ENCODE measurements around the gene U2AF2. TPM values are rescaled to one million over a fixed set of nuclear protein-coding genes. Genes with fewer than 3 reads are reported as not detected.

U2AF2 gene
- total and polyA plus RNA-seq, 9 of the 15 experiments (the other 6 are each of a cell fraction or from before 2014, with no cell fraction given) = 3.0 to 331 (median 157) TPM

DNA sequence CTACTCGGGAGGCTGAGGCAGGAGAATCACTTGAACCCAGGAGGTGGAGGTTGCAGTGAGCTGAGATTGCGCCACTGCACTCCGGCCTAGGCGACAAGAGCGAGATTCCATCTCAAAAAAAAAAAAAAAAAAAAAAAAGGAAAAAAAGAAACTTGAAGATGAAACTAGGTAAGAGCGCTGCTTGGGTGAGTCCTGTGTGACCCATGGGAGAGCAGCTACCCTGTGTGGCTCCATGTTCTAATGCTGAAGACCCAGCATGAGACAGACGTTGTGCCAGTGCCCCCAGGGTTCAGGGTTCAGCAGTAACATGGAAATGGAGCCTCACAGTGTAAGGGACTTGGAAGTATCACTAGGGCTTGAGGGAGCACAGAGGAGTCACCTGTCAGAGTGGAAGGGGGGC lies 36.4 kb upstream of the U2AF2 start:
- H3K4me3 ChIP-seq = no peak overlapping the region
- no peak for ATAC-seq
- in situ Hi-C loops (cut with MboI) = no loop called here
- H3K36me3 ChIP-seq (ENCODE audit: control insufficient read depth, insufficient read depth, low read length) = peaks cover 35% of the 10 kb centered on the region; the same call in 2 of the 3 replicates
- TF ChIP-seq GATAD2B (IDR thresholded peaks at IDR 0.05; ENCODE audit: borderline replicate concordance) (no peak), TCF7 (IDR thresholded peaks at IDR 0.05; ENCODE audit: borderline replicate concordance) (no peak), GATAD2A (IDR thresholded peaks at IDR 0.05) (no peak), SMAD4 (CRISPR knock-in tag; conservative IDR thresholded peaks at IDR 0.05) (no peak), RBM15 (IDR thresholded peaks at IDR 0.05; ENCODE audit: insufficient read depth, low read length) (no peak), ZNF57 (CRISPR knock-in tag; IDR thresholded peaks at IDR 0.05) (no peak), NR2F6 (CRISPR knock-in tag; IDR thresholded peaks at IDR 0.05) (no peak), MIER1 (IDR thresholded peaks at IDR 0.05; ENCODE audit: low read depth) (no peak), MCM3 (IDR thresholded peaks at IDR 0.05) (no peak), MTF1 (CRISPR knock-in tag; IDR thresholded peaks at IDR 0.05; ENCODE audit: borderline replicate concordance) (no peak), CREM (IDR thresholded peaks at IDR 0.05; ENCODE audit: low read depth) (no peak), FOXK1 (CRISPR knock-in tag; IDR thresholded peaks at IDR 0.05; ENCODE audit: borderline replicate concordance) (no peak), ZBTB1 (CRISPR knock-in tag; IDR thresholded peaks at IDR 0.05; ENCODE audit: borderline replicate concordance, low read depth) (no peak), SIN3A (IDR thresholded peaks at IDR 0.05; ENCODE audit: borderline replicate concordance in 2 of 2, control insufficient read depth in 1 of 2, low read depth in 2 of 2, low read length in 2 of 2) (no peak)
- WGBS (ENCODE audit: insufficient coverage, low coverage, missing lambda C conversion rate) = 42% methylated on average over 1 of the region's 7 CpGs
- no peaks in the 10 kb centered on the region for H3K9me3 ChIP-seq (replicated peaks; ENCODE audit: control insufficient read depth, insufficient read depth, low read depth, low read length)
- POLR2A ChIA-PET = interaction anchor here (0.8 to 2.7 kb wide), 4 partner anchors 9 to 114 kb away, joined by 3 to 18 read pairs (median 3); partner anchors contain the start of gene ZNF865
- H3K4me2 ChIP-seq (ENCODE audit: insufficient read depth, low read length) = no peak overlapping the region
- DNase-seq (ENCODE audit: extremely low read depth in 1 of 4, low spot score in 3 of 4) = no peak
- BruUV-seq (replicated peaks) = no TSS peak
- H3K9me1 ChIP-seq (ENCODE audit: control insufficient read depth, insufficient read depth, low read length) = peaks cover 3% of the 10 kb centered on the region
- no peak overlapping the region for H3K9ac ChIP-seq (ENCODE audit: insufficient read depth in 1 of 2, low read depth in 2 of 2, low read length in 2 of 2)
- H2AFZ ChIP-seq (ENCODE audit: low read depth, low read length) = no peak overlapping the region
- no peak overlapping the region for H3K27ac ChIP-seq (ENCODE audit: extremely low read depth, low read depth, low read length)
- peaks cover 2% of the 10 kb centered on the region; the same call in 1 of the 3 replicates for H3K79me2 ChIP-seq (ENCODE audit: control insufficient read depth, insufficient read depth, low read length)
- H3K27me3 ChIP-seq (ENCODE audit: control insufficient read depth in 2 of 2, insufficient read depth in 2 of 2, low read length in 2 of 2) = no peaks in the 10 kb centered on the region
- CTCF ChIA-PET (ENCODE audit: low intra/inter-chr PET ratio) = no interaction called here
- H4K20me1 ChIP-seq (replicated peaks; ENCODE audit: control insufficient read depth, insufficient read depth, low read length) = no peaks in the 10 kb centered on the region; the same call in 1 of the 2 replicates
- H3K4me1 ChIP-seq (replicated peaks in 1 of 2; ENCODE audit: control insufficient read depth in 2 of 2, insufficient read depth in 2 of 2, low read length in 2 of 2) = peaks cover under 1 to 10% of the 10 kb centered on the region in 2 experiments; a peak in 3 of 5 replicates
- intact Hi-C loops (cut with micrococcal nuclease) = no loop called here
- FAIRE-seq = no peak

All from K562 (cell line).